CD14-positive monocyte (primary cell): ENCODE results near the gene GJB6. TPM values are rescaled to one million over a fixed set of nuclear protein-coding genes. Genes with fewer than 3 reads are reported as not detected.

Experiments
- DNase-seq, 3 donors: peaks; one replicate each; pipeline ENCODE4 v3.0.0-alpha.2; 2011 to 2022
- H2AFZ ChIP-seq: 2 replicates; pipeline ENCODE4 v1.6.0; 2012; ENCODE audit warnings: mild to moderate bottlenecking, low read depth, low read length, inconsistent platforms; ENCODE audit not compliant: insufficient read depth, poor library complexity, severe bottlenecking
- H3K27ac ChIP-seq, 2 donors: 1 replicate in 1 of 2; 2 replicates in 1 of 2; pipeline ENCODE4 v1.5.1; 2012 to 2013; ENCODE audit warnings: low read length in 2 of 2, control low read depth in 1 of 2, inconsistent platforms in 1 of 2, low read depth in 1 of 2, mild to moderate bottlenecking in 1 of 2
- H3K27me3 ChIP-seq, 2 donors: one replicate each; pipeline versions ENCODE4 v1.6.0 to v1.6.1; 2011 to 2013; ENCODE audit warnings: low read length in 2 of 2; ENCODE audit not compliant: control insufficient read depth in 2 of 2, insufficient read depth in 2 of 2
- H3K36me3 ChIP-seq, 2 donors: replicated peaks in 1 of 2; 1 replicate in 1 of 2; 2 replicates in 1 of 2; pipeline versions ENCODE4 v1.5.1 to v1.6.1; 2012 to 2013; ENCODE audit warnings: low read length in 2 of 2, control low read depth in 1 of 2, inconsistent platforms in 1 of 2, mild to moderate bottlenecking in 1 of 2; ENCODE audit not compliant: insufficient read depth in 2 of 2, control insufficient read depth in 1 of 2
- H3K4me1 ChIP-seq, 2 donors: 1 replicate in 1 of 2; 2 replicates in 1 of 2; pipeline versions ENCODE4 v1.5.1 to v1.6.1; 2012 to 2013; ENCODE audit warnings: low read length in 2 of 2, control low read depth in 1 of 2, inconsistent platforms in 1 of 2, mild to moderate bottlenecking in 1 of 2, moderate library complexity in 1 of 2; ENCODE audit not compliant: insufficient read depth in 2 of 2, control insufficient read depth in 1 of 2
- H3K4me2 ChIP-seq: replicated peaks from 2 replicates; pipeline ENCODE3; 2012; ENCODE audit warnings: low read length, moderate library complexity, mild to moderate bottlenecking; ENCODE audit not compliant: poor library complexity, severe bottlenecking; ENCODE audit errors: extremely low read depth
- H3K4me3 ChIP-seq, 3 experiments: fragments of 200-600 bp in 1 of 3; sonication (generic) in 1 of 3; replicated peaks in 1 of 3; 1 replicate in 2 of 3; 2 replicates in 1 of 3; pipeline ENCODE4 v1.5.1; 2011 to 2013; ENCODE audit warnings: low read length in 3 of 3, mild to moderate bottlenecking in 3 of 3, control low read depth in 2 of 3, low read depth in 2 of 3, inconsistent platforms in 1 of 3, moderate library complexity in 1 of 3
- H3K79me2 ChIP-seq: 2 replicates; pipeline ENCODE4 v1.6.0; 2012; ENCODE audit warnings: mild to moderate bottlenecking, control low read depth, inconsistent platforms, low read length, moderate library complexity; ENCODE audit not compliant: insufficient read depth
- H3K9ac ChIP-seq: 2 replicates; pipeline ENCODE4 v1.6.0; 2017; ENCODE audit warnings: low read length, mild to moderate bottlenecking; ENCODE audit not compliant: insufficient read depth, poor library complexity, severe bottlenecking
- H3K9me3 ChIP-seq, 2 donors: replicated peaks in 1 of 2; 1 replicate in 1 of 2; 2 replicates in 1 of 2; pipeline versions ENCODE4 v1.5.1 to v1.6.1; 2012 to 2013; ENCODE audit warnings: low read length in 2 of 2, control low read depth in 1 of 2; ENCODE audit not compliant: control insufficient read depth in 1 of 2, insufficient read depth in 1 of 2
- H4K20me1 ChIP-seq: 2 replicates; pipeline ENCODE4 v1.6.0; 2012; ENCODE audit warnings: mild to moderate bottlenecking, low read length, control low read depth, moderate library complexity; ENCODE audit not compliant: insufficient read depth
- H3K27ac Mint-ChIP-seq, 7 donors: one replicate each; pipeline ENCODE4 v1.8.0; 2020; ENCODE audit warnings: mild to moderate bottlenecking in 7 of 7, mixed read lengths in 7 of 7, moderate library complexity in 6 of 7, inconsistent platforms in 2 of 7
- H3K27me3 Mint-ChIP-seq, 3 donors: one replicate each; pipeline ENCODE4 v1.8.0; 2021 to 2022; ENCODE audit warnings: low read depth in 3 of 3, mild to moderate bottlenecking in 3 of 3, mixed read lengths in 3 of 3, moderate library complexity in 3 of 3, inconsistent platforms in 1 of 3
- H3K36me3 Mint-ChIP-seq, 2 donors: one replicate each; pipeline ENCODE4 v1.8.0; 2020; ENCODE audit warnings: mixed read lengths in 2 of 2, inconsistent platforms in 1 of 2, mild to moderate bottlenecking in 1 of 2
- H3K4me1 Mint-ChIP-seq: one replicate; pipeline ENCODE4 v1.8.0; 2020; ENCODE audit warnings: mild to moderate bottlenecking, mixed read lengths
- H3K4me3 Mint-ChIP-seq, 2 donors: one replicate each; pipeline ENCODE4 v1.8.0; 2020; ENCODE audit warnings: mild to moderate bottlenecking in 2 of 2, mixed read lengths in 2 of 2, moderate library complexity in 1 of 2
- H3K9me3 Mint-ChIP-seq, 7 donors: one replicate each; pipeline ENCODE4 v1.8.0; 2020 to 2022; ENCODE audit warnings: mixed read lengths in 7 of 7, mild to moderate bottlenecking in 6 of 7, moderate library complexity in 6 of 7, inconsistent platforms in 2 of 7
- CTCF ChIP-seq: fragments of 200-600 bp; IDR thresholded peaks from one replicate; pipeline ENCODE4 v1.8.0; 2022; ENCODE audit warnings: antibody characterized with exemption, mild to moderate bottlenecking
- WGBS: methylation state at CpG from one replicate; pipeline ENCODE4 v1.1.5; 2013; ENCODE audit warnings: missing lambda C conversion rate; ENCODE audit not compliant: insufficient coverage; 5-methylcytosine and 5-hydroxymethylcytosine counted together
- intact Hi-C, 2 donors: fragments of 100-400 bp; cut with micrococcal nuclease; formaldehyde crosslinking; loops; one replicate each; pipeline versions ENCODE4 v1.15.0 to v1.15.1; 2023
- polyA plus RNA-seq, 3 donors: library from polyadenylated mRNA; depleted of rRNA in 1 of 3; unstranded in 2 of 3; stranded (reverse) in 1 of 3; fragments of 300-500 nt in 2 of 3; fragments of >200 nt in 1 of 3; fragmentation: Illumina TruSeq in 2 of 3; gene quantifications; 1 replicate in 2 of 3; 2 replicates in 1 of 3; pipeline ENCODE4 v1.2.3, GENCODE V29; 2012 to 2021

The GJB6 gene
- polyA plus RNA-seq, 3 donors: 0.32 TPM; not detected in 2

GRCh38 chr13:20247403-20247802 is 15.3 kb upstream of the GJB6 start:
- no peak for DNase-seq
- Histone ChIP-seq H3K4me1 (no peaks in the 10 kb centered on the region), H3K79me2 (no peaks in the 10 kb centered on the region), H3K4me2 (no peak overlapping the region), H3K27ac (no peak overlapping the region), H3K9me3 (no peaks in the 10 kb centered on the region), H4K20me1 (no peaks in the 10 kb centered on the region), H3K27me3 (no peaks in the 10 kb centered on the region), H3K36me3 (no peaks in the 10 kb centered on the region), H3K9ac (no peak overlapping the region), H3K4me3 (no peak overlapping the region), H2AFZ (no peak overlapping the region)
- intact Hi-C loops: no loop called here
- no peak for TF ChIP-seq CTCF
- Mint-ChIP-seq H3K36me3 (no peaks in the 10 kb centered on the region), H3K4me1 (peaks cover 4% of the 10 kb centered on the region), H3K27me3 (peaks cover 5 to 10% (median 9%) of the 10 kb centered on the region in 3 donors), H3K4me3 (no peak overlapping the region), H3K9me3 (peaks cover 0 to 10% (median 2%) of the 10 kb centered on the region in 7 donors), H3K27ac (no peak overlapping the region)
- WGBS: 88% methylated on average over 13 of the region's 14 CpGs

GRCh38 chr13:20241593-20241992 is 9.5 kb upstream of the GJB6 start:
- Histone ChIP-seq H3K4me2 (no peak overlapping the region), H3K9me3 (no peaks in the 10 kb centered on the region), H3K4me1 (no peaks in the 10 kb centered on the region), H3K4me3 (no peak overlapping the region), H4K20me1 (no peaks in the 10 kb centered on the region), H3K27me3 (no peaks in the 10 kb centered on the region), H2AFZ (no peak overlapping the region), H3K79me2 (no peaks in the 10 kb centered on the region), H3K27ac (no peak overlapping the region), H3K9ac (no peak overlapping the region), H3K36me3 (no peaks in the 10 kb centered on the region)
- Mint-ChIP-seq H3K4me3 (no peak overlapping the region), H3K27ac (no peak overlapping the region), H3K9me3 (peaks cover 0 to 10% (median 2%) of the 10 kb centered on the region in 7 donors), H3K36me3 (no peaks in the 10 kb centered on the region), H3K27me3 (peaks cover 4 to 16% (median 9%) of the 10 kb centered on the region in 3 donors), H3K4me1 (peaks cover 4% of the 10 kb centered on the region)
- no peak for TF ChIP-seq CTCF
- WGBS: 93% methylated on average over 2 of the region's 2 CpGs
- DNase-seq: no peak
- intact Hi-C loops: no loop called here
